Activated CD8-positive, alpha-beta memory T cell treated with anti-CD3 and anti-CD28 coated beads for 48 hours (primary cell): Measurements from ENCODE around the gene TMEM247.

ENCODE experiments used
- DNase-seq, 3 experiments: peaks; one replicate each; pipeline ENCODE4 v3.0.0-alpha.2; 2020; ENCODE audit warnings: low read depth in 2 of 3, low spot score in 2 of 3

Gene TMEM247

GRCh38 chr2:46488389-46488788, 9.0 kb downstream of the TMEM247 start:
- DNase-seq, result no peak

GRCh38 chr2:46489423-46490174, 10.2 kb downstream of the TMEM247 start:
- no peak for DNase-seq

DNA sequence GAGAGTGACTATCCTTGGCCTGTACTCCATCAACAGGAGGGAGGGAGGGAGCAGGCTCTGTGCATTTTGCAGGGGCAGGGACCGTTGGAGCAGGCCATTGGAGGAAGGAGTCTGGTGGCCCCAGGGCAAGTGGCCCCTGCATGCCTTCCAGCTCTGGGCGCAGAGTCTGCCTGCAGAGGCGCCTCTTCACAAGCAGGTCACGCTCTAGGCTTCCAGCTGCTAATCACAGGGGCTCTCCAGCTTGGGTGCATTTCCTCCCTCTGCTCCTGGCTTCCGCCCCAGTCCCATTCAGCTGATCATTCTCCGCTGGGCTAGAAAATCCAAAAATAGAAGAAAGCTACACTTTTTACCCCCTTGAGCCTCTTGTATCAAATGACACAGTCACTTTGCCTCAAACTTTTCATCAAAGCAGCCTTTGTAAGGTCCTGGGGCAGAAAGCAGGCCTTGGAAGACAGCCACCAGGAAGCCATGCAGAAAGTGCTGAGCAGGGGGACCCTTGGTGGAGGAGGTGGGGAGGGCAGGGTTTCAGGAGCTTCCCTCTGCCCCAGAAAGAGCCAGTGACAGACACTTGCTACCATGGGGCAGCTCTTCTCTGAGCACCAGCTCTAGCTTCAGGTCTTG, 11.3 kb downstream of the TMEM247 start:
- no peak for DNase-seq

- DNase-seq, result no peak
These were observed 12.9 kb downstream of the TMEM247 start for GRCh38 chr2:46492301-46492700.

DNA sequence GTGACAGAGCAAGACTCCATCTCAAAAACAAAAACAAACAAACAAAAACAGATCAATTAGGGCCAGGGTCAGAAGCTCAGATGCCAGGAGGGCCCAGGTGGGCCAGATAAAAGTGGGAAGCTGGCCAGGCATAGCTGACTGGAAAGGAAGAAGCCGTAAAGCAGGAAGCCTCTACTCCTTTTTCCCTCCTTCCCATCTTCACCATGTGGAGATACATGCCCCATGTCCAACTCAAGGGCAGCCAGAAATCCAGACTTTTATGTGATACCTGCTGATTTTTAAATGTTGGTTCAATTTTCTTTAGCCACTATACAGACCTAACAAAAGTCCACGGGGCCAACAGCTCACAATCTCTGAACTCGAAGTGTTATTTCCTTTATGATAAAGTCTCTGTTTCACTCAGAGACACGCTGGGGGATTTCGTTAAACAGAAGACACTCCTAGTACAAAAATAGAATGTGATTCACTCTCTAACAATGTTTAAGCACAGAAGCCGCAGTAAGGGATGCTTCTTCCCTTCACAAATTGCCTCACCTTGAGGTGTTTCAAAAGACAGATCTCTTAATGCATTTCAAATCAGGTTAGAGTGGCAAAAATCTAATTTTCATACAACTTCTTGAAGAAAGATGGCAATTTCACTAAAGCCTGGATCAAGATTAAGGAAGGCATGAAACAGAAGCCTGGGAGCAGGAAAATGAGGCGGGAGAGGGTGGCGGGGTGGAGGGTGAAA, 14.0 kb downstream of the TMEM247 start:
- no peak for DNase-seq

DNA sequence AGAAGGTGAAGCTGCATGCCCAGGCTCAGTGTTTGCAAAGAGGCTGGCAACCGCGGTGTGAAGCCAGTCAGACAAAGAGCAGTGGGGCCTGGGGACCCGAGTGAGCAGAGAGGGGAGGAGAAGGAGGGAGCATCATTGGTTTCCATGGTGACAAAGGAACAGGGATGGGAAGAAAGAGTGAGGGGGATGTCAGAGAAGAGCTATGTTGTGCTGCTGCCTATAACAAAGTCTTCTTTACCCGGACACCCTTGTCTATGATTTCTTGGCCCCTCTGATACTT, 14.5 kb downstream of the TMEM247 start:
- DNase-seq, result no peak

DNA sequence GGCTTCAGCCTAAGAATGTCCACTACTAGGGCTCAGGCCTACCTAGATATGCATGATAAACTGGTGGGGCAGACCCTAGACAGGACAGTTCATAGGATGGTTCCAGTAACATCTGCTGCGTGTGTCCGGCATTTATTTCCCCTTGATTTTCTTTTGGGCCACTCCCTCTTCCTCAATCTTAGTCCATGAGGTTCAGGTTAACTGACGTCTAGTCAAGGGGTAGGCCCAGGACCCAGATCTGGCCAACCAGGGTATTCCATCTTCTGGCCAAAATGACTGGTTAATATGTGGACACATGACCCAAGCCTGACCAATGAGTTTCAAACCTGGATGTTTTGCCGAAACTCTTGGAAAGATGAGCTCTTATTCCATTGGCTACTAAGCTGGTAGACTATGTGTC, 15.2 kb downstream of the TMEM247 start:
- no peak for DNase-seq

GRCh38 chr2:46495231-46496030, 16.1 kb downstream of the TMEM247 start:
- DNase-seq, result no peak

- DNase-seq, result no peak
These were observed 18.4 kb downstream of the TMEM247 start for GRCh38 chr2:46497766-46498165.

DNA sequence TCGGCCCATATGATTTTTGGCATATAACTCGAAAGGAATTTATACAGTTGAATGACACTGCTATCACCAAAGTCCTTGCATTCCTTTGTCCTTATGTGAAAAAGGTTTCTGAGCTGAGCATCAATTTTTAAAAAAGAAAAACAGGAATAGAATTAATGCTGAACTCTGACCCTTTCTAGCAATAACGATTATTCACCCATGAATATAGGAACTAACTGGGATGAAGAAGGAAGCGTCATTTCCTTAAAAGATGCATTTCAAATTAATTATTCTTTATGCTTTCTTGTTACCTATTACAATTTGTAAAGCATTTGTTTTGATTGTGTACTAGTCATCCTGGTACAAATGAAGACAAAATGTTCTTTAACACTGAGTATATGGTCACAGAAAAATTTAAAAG, 19.3 kb downstream of the TMEM247 start:
- no peak for DNase-seq

GRCh38 chr2:46499392-46499785, 20.0 kb downstream of the TMEM247 start:
- no peak for DNase-seq

DNA sequence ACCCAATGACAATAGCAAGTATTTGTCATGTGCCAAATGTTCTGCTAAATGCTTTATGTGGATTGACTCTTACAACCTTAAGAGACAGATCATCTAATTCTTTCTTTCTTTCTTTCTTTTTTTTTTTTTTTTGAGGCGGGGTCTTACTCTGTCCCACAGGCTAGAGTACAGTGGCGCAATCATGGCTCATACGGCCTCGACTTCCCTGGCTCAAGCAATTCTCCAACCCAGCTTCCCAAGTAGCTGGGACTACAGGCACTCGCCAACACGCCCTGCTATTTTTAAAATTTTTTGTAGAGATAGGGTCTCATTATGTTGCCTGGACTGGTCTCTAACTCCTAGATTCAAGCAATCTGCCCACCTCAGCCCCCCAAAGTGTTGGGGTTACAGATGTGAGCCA, 21.4 kb downstream of the TMEM247 start:
- DNase-seq, result no peak

GRCh38 chr2:46502291-46502885, 23.0 kb downstream of the TMEM247 start:
- no peak for DNase-seq

DNA sequence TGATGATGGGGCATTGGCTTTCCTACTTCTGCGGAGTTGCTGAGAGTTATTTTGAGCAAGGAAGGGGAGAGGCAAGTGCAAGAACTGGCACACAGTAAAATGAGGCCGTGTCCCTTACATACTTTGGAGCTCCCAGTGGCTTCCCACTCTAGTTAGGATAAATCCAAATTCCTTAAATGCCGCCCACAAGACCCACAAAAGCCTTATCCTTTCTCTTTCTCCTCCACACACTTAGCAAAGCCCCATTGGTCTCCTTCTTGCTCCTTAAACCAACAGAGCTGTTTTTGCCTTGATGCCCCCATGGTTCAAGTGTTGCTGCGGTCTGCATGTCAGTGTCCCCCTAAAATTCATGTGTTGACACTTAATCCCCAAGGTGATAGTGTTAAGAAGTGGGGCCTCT, 24.3 kb downstream of the TMEM247 start:
- DNase-seq, result no peak

DNA sequence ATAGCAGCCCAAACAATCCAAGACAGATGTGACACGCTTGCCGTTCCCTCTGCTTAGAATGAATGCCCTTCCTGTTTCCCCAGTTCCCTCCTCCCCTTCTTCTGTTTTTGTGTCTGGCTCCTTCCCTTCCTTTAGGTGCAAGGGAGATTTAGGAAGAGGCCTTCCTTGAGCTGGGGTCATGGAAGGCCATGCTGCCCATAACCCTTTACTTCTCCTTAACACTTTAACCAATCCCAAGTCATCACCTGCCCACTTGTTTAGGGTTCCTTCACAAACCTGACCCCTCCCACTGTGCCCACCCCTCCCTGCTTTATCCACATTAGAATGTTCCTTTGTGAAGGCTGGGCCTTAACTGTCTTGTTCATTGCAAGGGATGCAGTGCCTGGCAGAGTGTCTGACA, 24.9 kb downstream of the TMEM247 start:
- DNase-seq, result no peak

- DNase-seq, result no peak
These were observed 25.5 kb downstream of the TMEM247 start for GRCh38 chr2:46504685-46505471.

GRCh38 chr2:46505472-46505783, 26.1 kb downstream of the TMEM247 start:
- no peak for DNase-seq

GRCh38 chr2:46506131-46506706, 26.9 kb downstream of the TMEM247 start:
- DNase-seq, result no peak

- DNase-seq, result no peak
These were observed 28.9 kb downstream of the TMEM247 start for GRCh38 chr2:46508312-46508711.

GRCh38 chr2:46508759-46509158, 29.4 kb downstream of the TMEM247 start:
- no peak for DNase-seq
